ENCODE results near the gene TMSB10. TPM values are rescaled to one million over a fixed set of nuclear protein-coding genes. Genes with fewer than 3 reads are reported as not detected.

TMSB10 gene
- total and polyA plus RNA-seq, 2 experiments from 2014 or later, result 2,879 to 2,904 TPM

- H4K20me1 ChIP-seq (ENCODE audit: insufficient read depth, poor library complexity, severe bottlenecking), result no peaks in the 10 kb centered on the region
- H3K9me2 ChIP-seq (replicated peaks; ENCODE audit: insufficient read depth), result no peaks in the 10 kb centered on the region
- H3K4me2 ChIP-seq, result peak overlapping the region; percentile 86
- WGBS (ENCODE audit: low lambda C conversion rate, missing lambda C conversion rate), result 14% methylated on average over 14 of the region's 15 CpGs
- no peaks in the 10 kb centered on the region for H3K9me3 ChIP-seq (ENCODE audit: low read depth)
- no peak for TF ChIP-seq EZH2phosphoT487 (IDR thresholded peaks at IDR 0.05; ENCODE audit: low read depth, severe bottlenecking, unreplicated experiment)
- no peak for TF ChIP-seq CTCF (IDR thresholded peaks at IDR 0.05; ENCODE audit: poor library complexity)
- TF ChIP-seq EZH2 (IDR thresholded peaks at IDR 0.05; ENCODE audit: borderline replicate concordance), result no peak
- no peak overlapping the region for H2AFZ ChIP-seq
- H3K4me1 ChIP-seq (ENCODE audit: insufficient read depth), result no peaks in the 10 kb centered on the region
- peak overlapping the region; percentile 99 for H3K27ac ChIP-seq
- H3K27me3 ChIP-seq, result no peaks in the 10 kb centered on the region
- H3K36me3 ChIP-seq (replicated peaks; ENCODE audit: insufficient read depth, low read depth), result no peaks in the 10 kb centered on the region
- DNase-seq (ENCODE audit: low spot score), result peak; percentile 64
- peak overlapping the region; percentile 99 for H3K4me3 ChIP-seq
- peaks cover 18% of the 10 kb centered on the region for H3K79me2 ChIP-seq
Measured at GRCh38 chr2:84906900-84907714, 1.7 kb downstream of the TMSB10 start.

GRCh38 chr2:84908948-84909713 is 3.7 kb downstream of the TMSB10 start:
- no peaks in the 10 kb centered on the region for H3K9me3 ChIP-seq (ENCODE audit: low read depth)
- H3K36me3 ChIP-seq (replicated peaks; ENCODE audit: insufficient read depth, low read depth), result no peaks in the 10 kb centered on the region
- TF ChIP-seq EZH2 (IDR thresholded peaks at IDR 0.05; ENCODE audit: borderline replicate concordance), result no peak
- TF ChIP-seq EZH2phosphoT487 (IDR thresholded peaks at IDR 0.05; ENCODE audit: low read depth, severe bottlenecking, unreplicated experiment), result no peak
- no peak for TF ChIP-seq CTCF (IDR thresholded peaks at IDR 0.05; ENCODE audit: poor library complexity)
- no peak overlapping the region for H3K4me2 ChIP-seq
- 100% methylated on average over 2 of the region's 2 CpGs for WGBS (ENCODE audit: low lambda C conversion rate, missing lambda C conversion rate)
- H3K9me2 ChIP-seq (replicated peaks; ENCODE audit: insufficient read depth), result no peaks in the 10 kb centered on the region
- no peaks in the 10 kb centered on the region for H3K27me3 ChIP-seq
- no peak overlapping the region for H2AFZ ChIP-seq
- no peak overlapping the region for H3K4me3 ChIP-seq
- no peak for DNase-seq (ENCODE audit: low spot score)
- no peak overlapping the region for H3K27ac ChIP-seq
- H3K79me2 ChIP-seq, result peaks cover 18% of the 10 kb centered on the region
- H3K4me1 ChIP-seq (ENCODE audit: insufficient read depth), result no peaks in the 10 kb centered on the region
- H4K20me1 ChIP-seq (ENCODE audit: insufficient read depth, poor library complexity, severe bottlenecking), result no peaks in the 10 kb centered on the region

GRCh38 chr2:84911135-84911678 is 5.8 kb downstream of the TMSB10 start:
- no peaks in the 10 kb centered on the region for H4K20me1 ChIP-seq (ENCODE audit: insufficient read depth, poor library complexity, severe bottlenecking)
- no peaks in the 10 kb centered on the region for H3K9me2 ChIP-seq (replicated peaks; ENCODE audit: insufficient read depth)
- no peaks in the 10 kb centered on the region for H3K27me3 ChIP-seq
- no peak overlapping the region for H3K4me2 ChIP-seq
- 94% methylated on average over 5 of the region's 5 CpGs for WGBS (ENCODE audit: low lambda C conversion rate, missing lambda C conversion rate)
- DNase-seq (ENCODE audit: low spot score), result no peak
- no peaks in the 10 kb centered on the region for H3K9me3 ChIP-seq (ENCODE audit: low read depth)
- H3K79me2 ChIP-seq, result peaks cover 10% of the 10 kb centered on the region
- H2AFZ ChIP-seq, result no peak overlapping the region
- H3K4me3 ChIP-seq, result no peak overlapping the region
- TF ChIP-seq CTCF (IDR thresholded peaks at IDR 0.05; ENCODE audit: poor library complexity) (no peak), EZH2 (IDR thresholded peaks at IDR 0.05; ENCODE audit: borderline replicate concordance) (no peak), EZH2phosphoT487 (IDR thresholded peaks at IDR 0.05; ENCODE audit: low read depth, severe bottlenecking, unreplicated experiment) (no peak)
- no peaks in the 10 kb centered on the region for H3K4me1 ChIP-seq (ENCODE audit: insufficient read depth)
- H3K27ac ChIP-seq, result no peak overlapping the region
- H3K36me3 ChIP-seq (replicated peaks; ENCODE audit: insufficient read depth, low read depth), result no peaks in the 10 kb centered on the region
